GM12865 (cell line): ENCODE measurements around the gene USB1.
A peak's percentile ranks its signal among the peaks of the same experiment; 100 is the strongest.

ENCODE experiments used
- DNase-seq: peaks from one replicate; pipeline ENCODE4 v3.0.0; 2010; ENCODE audit warnings: low read depth
- H3K4me3 ChIP-seq: 2 replicates; pipeline ENCODE4 v1.5.1; 2011; ENCODE audit warnings: mild to moderate bottlenecking, low read depth, low read length, control low read depth
- CTCF ChIP-seq: IDR thresholded peaks from 2 replicates; pipeline ENCODE4 v1.5.1; 2011; ENCODE audit warnings: low read length, control low read depth, low read depth, inconsistent platforms; ENCODE audit not compliant: insufficient read depth; ENCODE audit errors: missing control alignments

USB1 gene

GRCh38 chr16:58000706-58001676 lies at the start of gene USB1:
USB1 (plus strand) TSS chr16:58001407; CDS start chr16:58001484, 77 bp downstream.
- DNase-seq = peak; percentile 93
- peak; percentile 74 for TF ChIP-seq CTCF
- peak within 1 kb of the TSS; percentile 96 for H3K4me3 ChIP-seq

- no peak for DNase-seq
- H3K4me3 ChIP-seq = no peak overlapping the region
- TF ChIP-seq CTCF = no peak
Measured at GRCh38 chr16:57952909-57953308, 48.3 kb upstream of the USB1 start.

- TF ChIP-seq CTCF = no peak
Measured at GRCh38 chr16:57953857-57954256, 47.4 kb upstream of the USB1 start.

GRCh38 chr16:57955572-57956188 lies 45.5 kb upstream of the USB1 start:
- TF ChIP-seq CTCF = no peak
- DNase-seq = no peak
- no peak overlapping the region for H3K4me3 ChIP-seq

More at GRCh38 chr16:57953857-57954256, 47.4 kb upstream of the USB1 start:
- DNase-seq = no peak
- H3K4me3 ChIP-seq = no peak overlapping the region

- DNase-seq = no peak
- H3K4me3 ChIP-seq = no peak overlapping the region
- no peak for TF ChIP-seq CTCF
Measured at GRCh38 chr16:57956270-57956808, 44.9 kb upstream of the USB1 start.

GRCh38 chr16:57956924-57957672 lies 44.1 kb upstream of the USB1 start:
- H3K4me3 ChIP-seq = no peak overlapping the region
- TF ChIP-seq CTCF = no peak

More at GRCh38 chr16:57956924-57957672, 44.1 kb upstream of the USB1 start:
- no peak for DNase-seq
